Osteocyte (in vitro differentiated cells): ENCODE data around the gene ARL8B. TPM values are rescaled to one million over a fixed set of nuclear protein-coding genes. Genes with fewer than 3 reads are reported as not detected.

Source experiments
- DNase-seq: peaks from one replicate; pipeline ENCODE4 v3.0.0; 2021; ENCODE audit warnings: mixed read lengths; ENCODE audit not compliant: unreplicated experiment; ENCODE audit errors: extremely low spot score
- H3K27ac Mint-ChIP-seq: one replicate; pipeline ENCODE4 v1.8.0; 2021; ENCODE audit warnings: mild to moderate bottlenecking, mixed read lengths; ENCODE audit not compliant: unreplicated experiment
- H3K27me3 Mint-ChIP-seq: one replicate; pipeline ENCODE4 v1.8.0; 2021; ENCODE audit warnings: mixed read lengths; ENCODE audit not compliant: unreplicated experiment
- H3K36me3 Mint-ChIP-seq: one replicate; pipeline ENCODE4 v1.8.0; 2021; ENCODE audit warnings: mixed read lengths; ENCODE audit not compliant: unreplicated experiment
- H3K4me1 Mint-ChIP-seq: one replicate; pipeline ENCODE4 v1.8.0; 2021; ENCODE audit warnings: mixed read lengths; ENCODE audit not compliant: unreplicated experiment
- H3K4me3 Mint-ChIP-seq: one replicate; pipeline ENCODE4 v1.8.0; 2021; ENCODE audit warnings: mild to moderate bottlenecking, moderate library complexity, mixed read lengths; ENCODE audit not compliant: unreplicated experiment
- H3K9me3 Mint-ChIP-seq: one replicate; pipeline ENCODE4 v1.8.0; 2021; ENCODE audit warnings: mixed read lengths; ENCODE audit not compliant: unreplicated experiment
- total RNA-seq: library from RNA; stranded (reverse); gene quantifications from 2 replicates; pipeline ENCODE4 v1.2.1, GENCODE V29; 2021
- TF ChIP-seq, protein P1 (sequence below): fragments of 200-600 bp; sonication (generic); IDR thresholded peaks from 2 replicates; pipeline ENCODE4 v1.5.0; 2021; ENCODE audit warnings: antibody characterized with exemption, mild to moderate bottlenecking, moderate library complexity

Gene ARL8B
- total RNA-seq, 1 donor from 2014 or later: 86.0 TPM

DNA sequence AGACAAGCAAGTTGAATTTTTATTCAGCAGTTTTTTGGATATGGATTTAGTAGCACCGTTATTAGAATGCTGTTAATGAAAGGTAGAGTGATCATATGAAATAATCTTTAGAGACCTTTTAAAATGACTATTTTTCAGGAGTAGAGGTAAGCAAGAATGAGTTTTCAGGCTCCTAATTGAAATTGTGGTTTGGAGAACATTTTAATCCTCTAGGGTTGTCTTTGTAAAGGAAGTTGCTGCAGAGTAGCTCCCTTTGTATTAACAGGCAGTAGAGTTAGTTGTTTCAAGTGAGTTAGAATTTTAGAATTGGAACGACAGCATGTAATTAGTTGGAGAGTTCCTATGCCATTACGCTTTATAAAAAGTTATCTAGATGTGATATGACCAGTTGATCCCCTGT, 38.2 kb downstream of the ARL8B start:
- no peak for DNase-seq
- Mint-ChIP-seq H3K4me3 (no peak overlapping the region), H3K36me3 (peaks cover 2% of the 10 kb centered on the region), H3K27ac (peak overlapping the region; percentile 14), H3K27me3 (no peaks in the 10 kb centered on the region), H3K9me3 (no peaks in the 10 kb centered on the region), H3K4me1 (peaks cover 54% of the 10 kb centered on the region)
- TF ChIP-seq, protein P1, sequence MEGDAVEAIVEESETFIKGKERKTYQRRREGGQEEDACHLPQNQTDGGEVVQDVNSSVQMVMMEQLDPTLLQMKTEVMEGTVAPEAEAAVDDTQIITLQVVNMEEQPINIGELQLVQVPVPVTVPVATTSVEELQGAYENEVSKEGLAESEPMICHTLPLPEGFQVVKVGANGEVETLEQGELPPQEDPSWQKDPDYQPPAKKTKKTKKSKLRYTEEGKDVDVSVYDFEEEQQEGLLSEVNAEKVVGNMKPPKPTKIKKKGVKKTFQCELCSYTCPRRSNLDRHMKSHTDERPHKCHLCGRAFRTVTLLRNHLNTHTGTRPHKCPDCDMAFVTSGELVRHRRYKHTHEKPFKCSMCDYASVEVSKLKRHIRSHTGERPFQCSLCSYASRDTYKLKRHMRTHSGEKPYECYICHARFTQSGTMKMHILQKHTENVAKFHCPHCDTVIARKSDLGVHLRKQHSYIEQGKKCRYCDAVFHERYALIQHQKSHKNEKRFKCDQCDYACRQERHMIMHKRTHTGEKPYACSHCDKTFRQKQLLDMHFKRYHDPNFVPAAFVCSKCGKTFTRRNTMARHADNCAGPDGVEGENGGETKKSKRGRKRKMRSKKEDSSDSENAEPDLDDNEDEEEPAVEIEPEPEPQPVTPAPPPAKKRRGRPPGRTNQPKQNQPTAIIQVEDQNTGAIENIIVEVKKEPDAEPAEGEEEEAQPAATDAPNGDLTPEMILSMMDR: no peak

DNA sequence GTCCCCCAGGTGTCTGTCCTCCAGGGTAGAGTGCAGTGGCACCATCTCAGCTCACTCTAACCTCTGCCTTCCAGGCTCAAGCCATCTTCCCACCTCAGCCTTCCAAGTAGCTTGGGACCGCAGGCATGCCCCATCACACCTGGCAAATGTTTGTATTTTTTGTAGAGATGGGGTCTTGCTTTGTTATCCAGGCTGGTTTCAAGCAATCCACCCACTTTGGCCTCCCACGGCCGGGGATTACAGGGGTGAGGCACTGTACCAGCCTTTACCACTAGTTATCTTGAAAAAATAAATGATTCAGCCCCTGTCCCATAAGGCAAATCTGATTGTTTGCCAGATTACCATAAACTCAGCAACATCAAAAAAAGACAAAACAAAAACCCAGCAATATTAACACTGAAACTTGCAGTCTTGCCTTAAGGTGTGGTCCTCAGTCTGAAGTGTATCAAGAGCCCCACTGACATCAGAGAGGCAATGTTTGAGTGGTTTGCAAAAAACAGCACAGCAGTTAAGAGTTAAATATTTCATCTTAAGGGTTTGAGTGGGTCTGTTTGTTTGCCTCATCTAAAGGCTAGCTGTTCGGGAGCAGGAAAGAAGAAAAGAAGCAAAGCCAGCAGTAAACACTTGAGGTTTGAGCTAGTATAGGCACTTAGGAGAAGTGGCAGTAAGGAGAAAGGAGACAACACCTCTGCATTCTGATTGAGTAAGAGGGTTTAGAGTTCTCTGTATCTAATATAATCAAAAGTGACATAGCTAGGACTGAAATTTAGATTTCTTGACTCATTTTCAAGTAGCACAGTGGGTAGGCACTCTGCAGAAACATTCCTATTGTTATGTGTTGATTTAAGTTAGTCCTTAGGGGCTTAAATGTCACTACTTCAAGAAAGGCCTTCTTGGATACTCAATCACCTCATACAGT, 39.1 kb downstream of the ARL8B start:
- Mint-ChIP-seq H3K36me3 (peaks cover 1% of the 10 kb centered on the region), H3K4me3 (no peak overlapping the region), H3K9me3 (no peaks in the 10 kb centered on the region), H3K4me1 (peaks cover 49% of the 10 kb centered on the region), H3K27me3 (no peaks in the 10 kb centered on the region), H3K27ac (peak overlapping the region; percentile 32)
- TF ChIP-seq, protein P1: no peak
- no peak for DNase-seq

DNA sequence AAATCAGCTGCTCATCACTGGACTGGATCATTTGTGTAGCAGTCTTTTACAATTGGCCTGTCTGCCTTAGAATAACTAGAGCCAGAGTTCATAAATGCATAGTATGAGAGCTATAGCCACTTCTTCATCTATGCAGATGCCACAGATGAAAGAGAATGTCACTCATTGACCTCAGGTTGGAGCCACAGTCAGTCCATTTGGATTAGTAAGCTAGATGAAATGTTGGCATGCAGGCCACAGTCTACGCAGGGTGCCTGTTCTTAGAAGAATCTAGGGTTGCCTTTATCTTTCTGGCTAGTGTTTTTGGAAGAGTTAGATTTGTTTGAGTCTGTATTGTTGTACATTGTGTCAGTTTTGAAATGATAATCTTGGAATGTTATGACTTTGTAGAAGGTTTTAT, 40.0 kb downstream of the ARL8B start:
- peaks cover 42% of the 10 kb centered on the region for H3K4me1 Mint-ChIP-seq
- no peak overlapping the region for H3K4me3 Mint-ChIP-seq
- H3K27me3 Mint-ChIP-seq: no peaks in the 10 kb centered on the region
- TF ChIP-seq, protein P1: no peak
- peak overlapping the region; percentile 60 for H3K27ac Mint-ChIP-seq
- no peaks in the 10 kb centered on the region for H3K36me3 Mint-ChIP-seq
- no peaks in the 10 kb centered on the region for H3K9me3 Mint-ChIP-seq
- no peak for DNase-seq

DNA sequence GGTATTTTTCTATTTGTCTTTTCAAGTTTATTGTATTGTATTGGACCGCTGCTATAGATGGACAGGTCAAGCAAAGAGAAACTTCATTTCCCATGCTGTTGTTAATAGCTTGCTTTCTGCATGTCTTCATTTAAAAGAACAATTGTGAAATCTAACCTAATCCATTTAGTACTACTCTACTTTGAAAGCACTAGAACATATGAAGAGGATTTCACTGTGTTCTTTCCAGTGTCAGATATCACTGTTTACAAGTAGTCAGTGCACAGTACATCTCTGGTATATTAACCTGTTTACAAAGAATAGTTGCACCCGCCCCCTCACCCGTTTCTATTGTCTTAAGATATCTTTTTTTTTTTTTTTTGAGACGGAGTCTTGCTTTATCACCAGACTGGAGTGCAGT, 43.6 kb downstream of the ARL8B start:
- TF ChIP-seq, protein P1: no peak
- peaks cover 37% of the 10 kb centered on the region for H3K4me1 Mint-ChIP-seq
- no peak overlapping the region for H3K4me3 Mint-ChIP-seq
- no peaks in the 10 kb centered on the region for H3K27me3 Mint-ChIP-seq
- H3K27ac Mint-ChIP-seq: no peak overlapping the region
- no peaks in the 10 kb centered on the region for H3K9me3 Mint-ChIP-seq
- DNase-seq: no peak
- H3K36me3 Mint-ChIP-seq: no peaks in the 10 kb centered on the region

DNA sequence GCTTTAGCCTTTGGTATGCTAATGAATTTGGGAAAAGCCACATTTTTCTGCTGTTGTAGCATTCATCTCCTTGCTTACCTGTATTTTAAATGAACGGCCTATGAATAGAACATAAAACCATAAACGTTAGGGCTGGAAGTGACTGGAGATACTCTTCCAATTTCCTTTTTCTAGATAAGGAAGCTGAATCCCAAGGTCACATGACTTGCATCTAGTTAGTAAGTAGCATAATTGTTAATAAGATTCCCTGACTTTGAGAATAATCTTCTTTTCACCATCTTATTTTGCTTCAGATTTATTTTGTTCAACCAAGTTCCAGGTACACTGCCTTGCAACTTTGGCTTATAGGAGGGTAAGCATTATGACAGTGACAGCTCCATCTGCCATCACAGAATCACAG, 44.8 kb downstream of the ARL8B start:
- Mint-ChIP-seq H3K4me3 (no peak overlapping the region), H3K27ac (no peak overlapping the region), H3K9me3 (no peaks in the 10 kb centered on the region), H3K36me3 (peaks cover 3% of the 10 kb centered on the region), H3K27me3 (no peaks in the 10 kb centered on the region), H3K4me1 (peaks cover 26% of the 10 kb centered on the region)
- DNase-seq: no peak
- TF ChIP-seq, protein P1: no peak
